ENCODE results near the gene ACKR4. TPM values are rescaled to one million over a fixed set of nuclear protein-coding genes. Genes with fewer than 3 reads are reported as not detected.

The ACKR4 gene
- total RNA-seq, 1 donor: 0.72 TPM

GRCh38 chr3:132650153-132650552 lies 53.1 kb downstream of the ACKR4 start:
- no peaks in the 10 kb centered on the region for H3K27me3 ChIP-seq (ENCODE audit: insufficient read depth, low read length)
- peaks cover 4% of the 10 kb centered on the region for H4K20me1 ChIP-seq (ENCODE audit: insufficient read depth, low read length)
- H3K4me3 ChIP-seq (ENCODE audit: insufficient read depth, low read length): no peak overlapping the region
- DNase-seq (ENCODE audit: insufficient read length, low spot score, missing footprints): no peak
- H3K4me2 ChIP-seq (ENCODE audit: insufficient read depth, low read length): no peak overlapping the region
- H3K27ac ChIP-seq (ENCODE audit: low read depth, low read length): no peak overlapping the region
- no peaks in the 10 kb centered on the region for H3K9me3 ChIP-seq (ENCODE audit: low read depth, low read length)
- no peak overlapping the region for H2AFZ ChIP-seq (ENCODE audit: low read length)
- peaks cover 8% of the 10 kb centered on the region for H3K4me1 ChIP-seq (ENCODE audit: insufficient read depth, low read length)
- peaks cover 38% of the 10 kb centered on the region for H3K79me2 ChIP-seq (ENCODE audit: insufficient read depth, low read length)
- TF ChIP-seq CTCF (IDR thresholded peaks at IDR 0.05; ENCODE audit: extremely low read depth, low read depth, low read length): no peak
- no peaks in the 10 kb centered on the region for H3K36me3 ChIP-seq (ENCODE audit: insufficient read depth, low read length)

Other genes starting within 250 kb of the ACKR4 start
- 94.0 and 116 TPM in 2 replicates for gene DNAJC13, start 179.8 kb upstream of the ACKR4 start, total RNA-seq
- gene ACAD11, start 62.5 kb downstream of the ACKR4 start, total RNA-seq: 30.1 and 31.1 TPM in 2 replicates
- 33.0 and 38.4 TPM in 2 replicates for gene UBA5, start 63.1 kb downstream of the ACKR4 start, total RNA-seq
- gene NPHP3, start 125.1 kb downstream of the ACKR4 start, total RNA-seq: 41.3 and 44.2 TPM in 2 replicates